ENCODE data around the gene AKAP11. TPM values are rescaled to one million over a fixed set of nuclear protein-coding genes. Genes with fewer than 3 reads are reported as not detected.

AKAP11 gene
- total and polyA plus RNA-seq, 9 of the 15 experiments (the other 6 are each of a cell fraction or from before 2014, with no cell fraction given), result 2.2 to 31.3 (median 10.9) TPM

DNA sequence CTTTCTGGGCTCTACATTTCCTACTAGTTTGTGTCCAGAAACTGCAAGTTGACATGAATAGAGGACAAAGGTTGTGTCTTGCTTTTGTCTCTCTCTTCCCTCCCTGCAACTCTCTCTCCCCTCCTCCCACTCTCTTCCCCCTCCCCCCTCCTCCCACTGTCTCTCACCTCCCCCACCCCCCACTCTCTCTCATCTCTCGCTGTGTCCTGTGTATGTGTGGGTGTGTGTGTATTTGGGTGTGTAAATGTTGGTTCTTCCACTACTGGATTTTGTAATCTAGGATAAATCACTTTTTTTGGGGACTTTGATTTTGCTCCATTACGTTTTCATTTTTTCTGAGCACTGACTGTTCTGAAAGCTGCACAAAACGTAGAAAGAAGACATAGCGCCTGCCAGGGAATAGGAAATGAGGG, 48.4 kb downstream of the AKAP11 start (continued):
- TF ChIP-seq CUX1 (CRISPR knock-in tag; IDR thresholded peaks at IDR 0.05), result no peak
- TF ChIP-seq ZBTB26 (CRISPR knock-in tag; IDR thresholded peaks at IDR 0.05), result no peak
- no peak for TF ChIP-seq ZNF324 (CRISPR knock-in tag; IDR thresholded peaks at IDR 0.05)

- H2AFZ ChIP-seq (ENCODE audit: low read depth, low read length), result no peak overlapping the region
- FAIRE-seq, result no peak
- no peak overlapping the region for H3K4me3 ChIP-seq
- no TSS peak for BruUV-seq (replicated peaks)
- DNase-seq (ENCODE audit: extremely low read depth in 1 of 4, low spot score in 3 of 4), result no peak
- H3K79me2 ChIP-seq (ENCODE audit: control insufficient read depth, insufficient read depth, low read length), result no peaks in the 10 kb centered on the region
- H3K9me1 ChIP-seq (ENCODE audit: control insufficient read depth, insufficient read depth, low read length), result no peaks in the 10 kb centered on the region
- intact Hi-C loops (cut with micrococcal nuclease) (no loop called here), in situ Hi-C loops (cut with MboI) (no loop called here)
- H3K4me2 ChIP-seq (ENCODE audit: insufficient read depth, low read length), result no peak overlapping the region
- no peak for TF ChIP-seq ATF7 (IDR thresholded peaks at IDR 0.05)
- TF ChIP-seq HDGF (IDR thresholded peaks at IDR 0.05), result no peak
- TF ChIP-seq RFX1 (IDR thresholded peaks at IDR 0.05), result no peak
- no peak for TF ChIP-seq DIDO1 (tag; IDR thresholded peaks at IDR 0.05; ENCODE audit: low read depth)
- no peak for TF ChIP-seq FOXA1 (IDR thresholded peaks at IDR 0.05; ENCODE audit: borderline replicate concordance)
- TF ChIP-seq MAFK (IDR thresholded peaks at IDR 0.05; ENCODE audit: low read length), result no peak
- no peak for TF ChIP-seq POLR3A (IDR thresholded peaks at IDR 0.05; ENCODE audit: borderline replicate concordance, extremely low read depth, insufficient read depth, insufficient read length)
- no peak for TF ChIP-seq PCBP2 (IDR thresholded peaks at IDR 0.05; ENCODE audit: low read depth, low read length, poor library complexity, severe bottlenecking)
- TF ChIP-seq C11orf30 (IDR thresholded peaks at IDR 0.05; ENCODE audit: low read depth), result no peak
- no peak for TF ChIP-seq CTBP1 (IDR thresholded peaks at IDR 0.05; ENCODE audit: borderline replicate concordance)
- TF ChIP-seq PHB (CRISPR knock-in tag; IDR thresholded peaks at IDR 0.05), result no peak
- no peak for TF ChIP-seq ZBTB8A (IDR thresholded peaks at IDR 0.05; ENCODE audit: partially characterized antibody)
- TF ChIP-seq ZNF232 (CRISPR knock-in tag; IDR thresholded peaks at IDR 0.05), result no peak
- no peak for TF ChIP-seq DMBX1 (CRISPR knock-in tag; IDR thresholded peaks at IDR 0.05; ENCODE audit: borderline replicate concordance)
- peaks cover 15% of the 10 kb centered on the region; the same call in 1 of the 3 replicates for H3K36me3 ChIP-seq (ENCODE audit: control insufficient read depth, insufficient read depth, low read length)
- no peaks in the 10 kb centered on the region for H4K20me1 ChIP-seq (replicated peaks; ENCODE audit: control insufficient read depth, insufficient read depth, low read length)
- POLR2A ChIA-PET, result no interaction called here
- H3K9me3 ChIP-seq (replicated peaks; ENCODE audit: control insufficient read depth, insufficient read depth, low read depth, low read length), result no peaks in the 10 kb centered on the region
- CTCF ChIA-PET (ENCODE audit: low intra/inter-chr PET ratio), result no interaction called here
- ATAC-seq, result no peak
- no peak overlapping the region for H3K27ac ChIP-seq (ENCODE audit: extremely low read depth, low read depth, low read length)
- H3K4me1 ChIP-seq (replicated peaks in 1 of 2; ENCODE audit: control insufficient read depth in 2 of 2, insufficient read depth in 2 of 2, low read length in 2 of 2), result no peaks in the 10 kb centered on the region
- H3K9ac ChIP-seq (ENCODE audit: insufficient read depth in 1 of 2, low read depth in 2 of 2, low read length in 2 of 2), result no peak overlapping the region
- no peaks in the 10 kb centered on the region for H3K27me3 ChIP-seq (ENCODE audit: control insufficient read depth in 2 of 2, insufficient read depth in 2 of 2, low read length in 2 of 2)
- 90% methylated on average over 2 of the region's 2 CpGs for WGBS (ENCODE audit: insufficient coverage, low coverage, missing lambda C conversion rate)
Observed at GRCh38 chr13:42322806-42323205, 50.9 kb downstream of the AKAP11 start.

Data from K562 (cell line).